ENCODE data around the gene PLXND1. TPM values are rescaled to one million over a fixed set of nuclear protein-coding genes. Genes with fewer than 3 reads are reported as not detected.
"Not testable (repeated sequence)": the region's sequence is repeated elsewhere in the genome, so short reads cannot be mapped to it uniquely, and the experiment has no call there.

The PLXND1 gene
- total RNA-seq, 1 experiment from 2014 or later, result 63.2 TPM

- DNase-seq (ENCODE audit: low read depth), result peak; percentile 5
These were observed 54.0 kb downstream of the PLXND1 start for GRCh38 chr3:129552287-129553050.

DNA sequence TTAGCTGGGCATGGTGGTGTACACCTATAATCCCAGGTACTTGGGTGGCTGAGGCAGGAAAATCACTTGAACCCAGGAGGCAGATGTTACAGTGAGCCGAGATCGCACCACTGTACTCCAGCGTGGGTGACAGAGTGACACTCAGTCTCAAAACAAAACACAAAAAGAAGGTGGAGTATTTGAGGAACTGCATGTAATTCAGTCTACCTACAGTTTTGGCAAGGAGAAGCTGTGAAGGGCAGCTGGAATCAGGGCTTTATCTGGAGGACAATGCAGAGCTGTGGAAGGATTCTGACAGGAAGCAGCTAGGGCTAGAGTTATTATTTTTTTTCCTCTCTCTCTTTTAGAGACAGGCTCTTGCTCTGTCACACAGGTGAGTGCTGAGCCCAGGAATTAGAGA is 56.7 kb downstream of the PLXND1 start:
- no peak for DNase-seq (ENCODE audit: low read depth)

GRCh38 chr3:129549006-129549800 is 57.3 kb downstream of the PLXND1 start:
- no peak for DNase-seq (ENCODE audit: low read depth)

DNA sequence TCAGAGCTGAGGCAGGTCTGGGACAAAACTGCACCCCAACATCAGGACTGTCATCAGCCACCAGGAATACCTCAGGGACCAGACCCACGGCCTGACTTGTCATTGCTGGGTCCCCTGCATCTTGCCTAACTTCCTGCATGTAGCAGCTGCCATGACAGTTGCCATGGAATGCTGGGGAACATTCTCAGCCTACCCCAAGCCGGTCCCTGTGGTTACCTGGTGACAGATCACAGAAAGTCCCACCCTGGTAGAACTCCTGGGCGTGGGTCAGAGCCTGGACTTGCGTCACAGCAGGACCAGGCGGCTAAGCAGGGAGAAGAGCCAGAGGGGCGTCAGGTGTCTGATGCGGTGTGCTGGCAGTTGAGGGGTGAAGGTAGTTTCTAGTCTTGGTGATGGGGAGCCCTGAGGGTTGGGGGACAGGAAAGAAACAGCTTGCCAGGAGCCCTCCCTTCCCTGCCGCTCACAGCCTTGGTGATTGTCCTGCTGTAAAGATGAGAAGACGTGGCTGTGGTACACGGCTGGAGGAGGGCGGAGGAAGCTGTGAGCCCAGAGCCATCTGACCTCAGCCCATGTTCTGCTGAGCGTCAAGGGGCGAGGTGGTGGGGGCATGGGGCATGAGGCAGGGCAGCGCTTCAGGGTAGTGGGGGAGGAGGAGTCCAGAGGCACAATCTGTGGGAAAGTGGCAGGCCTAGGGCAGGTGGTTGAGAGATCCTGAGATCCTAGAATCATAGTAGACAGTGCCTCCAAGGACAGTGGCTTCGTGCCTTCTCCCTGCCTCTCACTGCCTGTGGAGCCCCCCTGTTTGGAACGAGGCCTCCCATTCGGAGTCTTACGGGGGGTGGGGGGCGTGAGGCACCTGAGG is 58.1 kb downstream of the PLXND1 start:
- no peak for DNase-seq (ENCODE audit: low read depth)

GRCh38 chr3:129547241-129547640 is 59.2 kb downstream of the PLXND1 start:
- DNase-seq (ENCODE audit: low read depth), result no peak

DNA sequence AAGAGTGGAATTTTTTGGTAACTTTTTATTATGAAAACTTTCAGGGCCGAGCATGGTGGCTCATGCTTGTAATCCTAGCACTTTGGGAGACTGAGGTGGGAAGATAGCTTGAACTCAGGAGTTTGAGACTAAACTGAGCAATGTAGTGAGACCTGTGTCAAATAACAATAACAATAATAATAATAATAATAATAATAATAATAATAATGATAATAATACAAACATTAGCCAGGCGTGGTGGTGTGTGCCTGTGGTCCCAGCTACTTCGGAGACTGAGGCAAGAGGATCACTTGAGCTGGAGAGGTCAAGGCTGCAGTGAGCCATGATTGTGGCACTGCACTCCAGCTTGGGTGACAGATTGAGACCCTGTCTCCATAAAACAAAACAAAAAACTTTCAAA is 60.5 kb downstream of the PLXND1 start:
- not testable (repeated sequence) for DNase-seq (ENCODE audit: low read depth)

GRCh38 chr3:129543999-129544398 is 62.5 kb downstream of the PLXND1 start:
- no peak for DNase-seq (ENCODE audit: low read depth)

- DNase-seq (ENCODE audit: low read depth), result no peak
These were observed 63.2 kb downstream of the PLXND1 start, which contains the start of gene H1-8 for GRCh38 chr3:129543156-129543790. Gene H1-8, plus strand, starts transcription at chr3:129543175. Its CDS starts 44 bp downstream, at chr3:129543219.

DNA sequence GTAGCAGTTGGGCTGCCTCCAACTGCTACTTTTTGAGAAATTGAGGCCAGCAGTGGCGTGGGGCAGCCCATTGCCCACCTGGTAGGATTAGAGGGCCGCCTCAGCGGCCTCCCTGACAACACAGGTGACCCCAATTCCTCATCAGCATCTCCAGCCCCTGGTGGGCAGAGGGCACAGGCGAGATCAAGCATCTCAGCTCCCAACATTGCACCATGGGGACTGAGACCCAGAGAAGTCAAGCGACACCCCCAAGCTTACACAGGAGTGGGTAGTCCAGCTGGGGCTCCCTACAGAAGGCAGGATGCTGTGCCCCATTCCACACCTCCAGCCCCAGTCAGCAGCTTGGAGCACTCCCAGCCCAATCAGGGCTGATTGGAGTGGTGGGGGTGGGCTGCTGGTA is 63.7 kb downstream of the PLXND1 start:
- DNase-seq (ENCODE audit: low read depth), result no peak

DNA sequence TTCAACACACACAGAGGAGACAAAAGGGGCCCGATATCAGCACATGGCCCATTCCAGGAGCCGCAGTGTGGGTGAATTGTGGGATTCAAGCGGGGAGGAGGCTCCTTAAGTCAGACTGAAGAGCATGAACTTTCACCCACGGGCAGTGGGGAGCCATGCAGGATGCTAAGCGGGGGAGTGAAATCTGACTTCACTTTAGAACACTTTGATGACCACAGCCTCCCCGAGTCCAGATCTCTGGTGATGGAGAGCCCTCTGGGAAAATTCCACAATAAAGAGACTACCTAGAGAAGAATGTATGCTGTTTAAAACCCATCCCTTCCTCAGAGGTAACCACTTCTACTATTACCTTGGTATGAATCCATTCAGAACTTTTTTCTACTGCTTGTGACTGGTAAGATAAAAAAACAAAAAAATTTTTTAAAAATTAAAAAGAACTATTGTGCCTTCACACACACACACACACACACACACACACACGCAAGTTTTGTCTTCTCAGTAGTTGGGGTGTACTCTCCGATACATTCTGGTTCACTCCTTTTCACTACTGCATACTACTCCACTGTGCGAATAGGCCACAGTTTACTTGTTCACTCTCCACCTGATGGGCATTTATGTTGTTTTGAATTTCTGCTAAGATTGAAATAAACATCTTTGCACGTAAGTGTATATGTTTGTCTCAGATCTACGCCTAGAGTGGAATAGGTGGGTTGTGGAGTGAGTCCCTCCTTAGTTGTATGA is 65.5 kb downstream of the PLXND1 start:
- no peak for DNase-seq (ENCODE audit: low read depth)

GRCh38 chr3:129539206-129539605 is 67.3 kb downstream of the PLXND1 start:
- peak; percentile 12 for DNase-seq (ENCODE audit: low read depth)

DNA sequence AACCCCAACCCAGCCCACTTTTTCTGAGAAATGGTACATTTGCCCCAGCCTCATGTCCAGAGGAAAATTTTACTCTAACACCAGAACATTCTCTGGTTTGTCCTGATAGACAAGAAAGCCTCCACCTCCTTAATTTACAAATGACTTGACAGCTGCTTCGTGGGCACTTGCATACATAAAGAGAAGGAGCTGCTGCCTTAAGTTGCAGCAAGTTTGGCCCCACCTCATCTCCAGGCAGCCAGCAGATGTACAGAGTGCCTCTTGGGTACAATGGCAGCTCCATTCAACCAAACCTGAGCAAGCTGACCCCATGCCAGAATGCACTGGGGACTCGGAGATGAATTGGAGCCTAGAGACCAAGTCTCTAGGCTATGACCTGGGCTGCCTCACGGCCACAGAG is 69.7 kb downstream of the PLXND1 start:
- DNase-seq (ENCODE audit: low read depth), result peak; percentile 28

DNA sequence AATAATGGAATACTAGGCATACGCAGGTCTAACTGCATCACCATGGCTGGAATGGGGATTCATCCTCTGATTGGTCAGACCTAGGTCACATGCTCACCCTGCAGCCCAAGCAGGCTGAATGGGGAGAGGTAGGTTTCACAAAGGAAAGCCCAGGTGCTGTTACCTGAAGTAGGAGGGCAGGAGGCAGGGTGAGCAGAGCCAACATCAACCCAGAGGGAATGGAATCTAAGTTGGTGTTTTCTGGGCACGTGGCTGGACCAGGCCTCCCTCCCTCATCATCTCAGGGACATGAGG is 70.2 kb downstream of the PLXND1 start:
- no peak for DNase-seq (ENCODE audit: low read depth)

GRCh38 chr3:129535075-129535474 is 71.4 kb downstream of the PLXND1 start:
- no peak for DNase-seq (ENCODE audit: low read depth)

GRCh38 chr3:129534428-129535027 is 71.9 kb downstream of the PLXND1 start:
- no peak for DNase-seq (ENCODE audit: low read depth)

- no peak for DNase-seq (ENCODE audit: low read depth)
These were observed 73.1 kb downstream of the PLXND1 start for GRCh38 chr3:129533406-129533805.

GRCh38 chr3:129532261-129532660 is 74.2 kb downstream of the PLXND1 start:
- no peak for DNase-seq (ENCODE audit: low read depth)

DNA sequence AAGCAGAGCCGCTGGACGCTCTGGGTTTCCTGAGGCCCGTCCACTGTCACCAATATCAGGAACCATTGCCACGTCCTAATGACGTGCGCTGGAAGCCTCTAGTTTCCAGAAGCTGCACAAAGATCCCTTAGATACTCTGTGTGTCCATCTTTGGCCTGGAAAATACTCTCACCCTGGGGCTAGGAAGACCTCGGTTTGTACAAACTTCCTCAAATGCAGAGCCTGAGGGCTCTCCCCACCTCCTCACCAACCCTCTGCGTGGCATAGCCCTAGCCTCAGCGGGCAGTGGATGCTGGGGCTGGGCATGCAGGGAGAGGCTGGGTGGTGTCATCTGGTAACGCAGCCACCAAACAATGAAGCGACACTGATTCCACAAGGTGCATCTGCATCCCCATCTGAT is 74.8 kb downstream of the PLXND1 start:
- DNase-seq (ENCODE audit: low read depth), result no peak

DNA sequence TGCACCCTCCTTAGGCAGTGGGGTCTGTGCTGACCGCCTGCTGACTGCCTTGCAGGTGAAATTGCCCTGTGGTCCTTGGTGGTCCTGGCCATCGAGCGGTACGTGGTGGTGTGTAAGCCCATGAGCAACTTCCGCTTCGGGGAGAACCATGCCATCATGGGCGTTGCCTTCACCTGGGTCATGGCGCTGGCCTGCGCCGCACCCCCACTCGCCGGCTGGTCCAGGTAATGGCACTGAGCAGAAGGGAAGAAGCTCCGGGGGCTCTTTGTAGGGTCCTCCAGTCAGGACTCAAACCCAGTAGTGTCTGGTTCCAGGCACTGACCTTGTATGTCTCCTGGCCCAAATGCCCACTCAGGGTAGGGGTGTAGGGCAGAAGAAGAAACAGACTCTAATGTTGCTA is 75.7 kb downstream of the PLXND1 start:
- DNase-seq (ENCODE audit: low read depth), result no peak

- no peak for DNase-seq (ENCODE audit: low read depth)
These were observed 76.2 kb downstream of the PLXND1 start for GRCh38 chr3:129530251-129530791.
